ENCODE data around the gene PRR33. TPM values are rescaled to one million over a fixed set of nuclear protein-coding genes. Genes with fewer than 3 reads are reported as not detected.

The PRR33 gene
- total RNA-seq, 1 donor from 2014 or later: not detected

GRCh38 chr11:1929621-1930461 lies 38.1 kb upstream of the PRR33 start:
- DNase-seq (ENCODE audit: low read depth): no peak
- Histone ChIP-seq H3K4me3 (ENCODE audit: insufficient read depth, low read depth, low read length) (no peak overlapping the region), H3K27me3 (ENCODE audit: insufficient read depth, low read length) (no peaks in the 10 kb centered on the region), H2AFZ (ENCODE audit: low read depth, low read length) (no peak overlapping the region), H3K79me2 (ENCODE audit: insufficient read depth, low read length) (no peaks in the 10 kb centered on the region), H3K4me2 (ENCODE audit: low read length) (no peak overlapping the region), H3K9ac (ENCODE audit: low read length) (no peak overlapping the region), H3K4me1 (ENCODE audit: insufficient read depth, low read length) (no peaks in the 10 kb centered on the region), H4K20me1 (ENCODE audit: insufficient read depth, low read length) (no peaks in the 10 kb centered on the region), H3K36me3 (ENCODE audit: insufficient read depth, low read length) (no peaks in the 10 kb centered on the region), H3K27ac (ENCODE audit: low read depth, low read length) (no peak overlapping the region), H3K9me3 (ENCODE audit: insufficient read depth, low read depth, low read length) (no peaks in the 10 kb centered on the region)
- no peak for FAIRE-seq
- TF ChIP-seq EZH2 (IDR thresholded peaks at IDR 0.05; ENCODE audit: insufficient read depth, low read length): no peak
- TF ChIP-seq CTCF (IDR thresholded peaks at IDR 0.05; ENCODE audit: insufficient read depth, low read depth, low read length): no peak
- Mint-ChIP-seq H3K4me1 (ENCODE audit: low read depth, unreplicated experiment) (no peaks in the 10 kb centered on the region), H3K9me3 (ENCODE audit: unreplicated experiment) (no peaks in the 10 kb centered on the region), H3K27me3 (ENCODE audit: low read depth, unreplicated experiment) (peaks cover 22% of the 10 kb centered on the region), H3K4me3 (ENCODE audit: unreplicated experiment) (no peak overlapping the region), H3K36me3 (ENCODE audit: low read depth, unreplicated experiment) (no peaks in the 10 kb centered on the region), H3K27ac (ENCODE audit: unreplicated experiment) (no peak overlapping the region)

GRCh38 chr11:1928891-1929541 lies 37.3 kb upstream of the PRR33 start:
- H3K27ac Mint-ChIP-seq (ENCODE audit: unreplicated experiment): no peak overlapping the region
- TF ChIP-seq CTCF (IDR thresholded peaks at IDR 0.05; ENCODE audit: insufficient read depth, low read depth, low read length) (no peak), EZH2 (IDR thresholded peaks at IDR 0.05; ENCODE audit: insufficient read depth, low read length) (no peak)
- FAIRE-seq: no peak

More at GRCh38 chr11:1928891-1929541, 37.3 kb upstream of the PRR33 start:
- Histone ChIP-seq H3K27me3 (ENCODE audit: insufficient read depth, low read length) (no peaks in the 10 kb centered on the region), H3K9ac (ENCODE audit: low read length) (no peak overlapping the region), H3K4me1 (ENCODE audit: insufficient read depth, low read length) (no peaks in the 10 kb centered on the region), H3K27ac (ENCODE audit: low read depth, low read length) (no peak overlapping the region), H3K9me3 (ENCODE audit: insufficient read depth, low read depth, low read length) (no peaks in the 10 kb centered on the region), H3K36me3 (ENCODE audit: insufficient read depth, low read length) (no peaks in the 10 kb centered on the region), H4K20me1 (ENCODE audit: insufficient read depth, low read length) (no peaks in the 10 kb centered on the region), H3K4me3 (ENCODE audit: insufficient read depth, low read depth, low read length) (no peak overlapping the region), H3K79me2 (ENCODE audit: insufficient read depth, low read length) (no peaks in the 10 kb centered on the region), H2AFZ (ENCODE audit: low read depth, low read length) (no peak overlapping the region), H3K4me2 (ENCODE audit: low read length) (no peak overlapping the region)
- H3K4me3 Mint-ChIP-seq (ENCODE audit: unreplicated experiment): no peak overlapping the region
- no peaks in the 10 kb centered on the region for H3K4me1 Mint-ChIP-seq (ENCODE audit: low read depth, unreplicated experiment)
- H3K36me3 Mint-ChIP-seq (ENCODE audit: low read depth, unreplicated experiment): no peaks in the 10 kb centered on the region
- no peaks in the 10 kb centered on the region for H3K9me3 Mint-ChIP-seq (ENCODE audit: unreplicated experiment)
- H3K27me3 Mint-ChIP-seq (ENCODE audit: low read depth, unreplicated experiment): peaks cover 17% of the 10 kb centered on the region
- DNase-seq (ENCODE audit: low read depth): no peak

Data from astrocyte (in vitro differentiated cells and primary cell).